Smooth muscle cell (in vitro differentiated cells): ENCODE results near the gene ADH4. TPM values are rescaled to one million over a fixed set of nuclear protein-coding genes. Genes with fewer than 3 reads are reported as not detected.

Source experiments
- DNase-seq: peaks from one replicate; lab custom pipeline; 2025; ENCODE audit not compliant: unreplicated experiment; lab: John Stamatoyannopoulos, UW
- H2AFZ ChIP-seq: fragments of 200-600 bp; sonication (generic); 2 replicates; pipeline ENCODE4 v1.6.0; 2016; ENCODE audit warnings: antibody characterized with exemption, low read depth, mild to moderate bottlenecking
- H3F3A ChIP-seq: fragments of 200-600 bp; sonication (generic); 2 replicates; pipeline ENCODE4 v1.6.0; 2017; ENCODE audit warnings: antibody characterized with exemption, low read depth
- H3K27ac ChIP-seq: fragments of 200-600 bp; sonication (generic); 2 replicates; pipeline ENCODE4 v1.5.1; 2016; ENCODE audit warnings: low read depth, mild to moderate bottlenecking
- H3K27me3 ChIP-seq: fragments of 200-600 bp; sonication (generic); 2 replicates; pipeline ENCODE4 v1.6.1; 2016; ENCODE audit warnings: low read depth, mild to moderate bottlenecking
- H3K36me3 ChIP-seq: fragments of 200-600 bp; sonication (generic); 2 replicates; pipeline ENCODE4 v1.5.1; 2016; ENCODE audit warnings: low read depth
- H3K4me1 ChIP-seq: fragments of 200-600 bp; sonication (generic); 2 replicates; pipeline ENCODE4 v1.5.1; 2016; ENCODE audit warnings: low read depth
- H3K4me2 ChIP-seq: fragments of 200-600 bp; sonication (generic); 2 replicates; pipeline ENCODE4 v1.6.0; 2016; ENCODE audit warnings: mild to moderate bottlenecking
- H3K4me3 ChIP-seq: fragments of 200-600 bp; sonication (generic); 2 replicates; pipeline ENCODE4 v1.5.1; 2016; ENCODE audit warnings: mild to moderate bottlenecking
- H3K79me2 ChIP-seq: fragments of 200-600 bp; sonication (generic); 2 replicates; pipeline ENCODE4 v1.6.0; 2016; ENCODE audit warnings: low read depth, mild to moderate bottlenecking
- H3K9ac ChIP-seq: fragments of 200-600 bp; sonication (generic); 2 replicates; pipeline ENCODE4 v1.6.0; 2016; ENCODE audit warnings: low read depth
- H3K9me3 ChIP-seq: fragments of 200-600 bp; sonication (generic); replicated peaks from 2 replicates; pipeline ENCODE4 v1.5.1; 2016; ENCODE audit warnings: low read depth
- H4K20me1 ChIP-seq: fragments of 200-600 bp; sonication (generic); 2 replicates; pipeline ENCODE4 v1.6.0; 2016; ENCODE audit warnings: low read depth
- WGBS: methylation state at CpG from one replicate; pipeline ENCODE4 v1.1.7; 2016; ENCODE audit warnings: low lambda C conversion rate; 5-methylcytosine and 5-hydroxymethylcytosine counted together
- polyA plus RNA-seq: library from polyadenylated mRNA; unstranded; fragments of >200 nt; fragmentation: Nextera tagmentation; extraction: Ambion mirVana; gene quantifications from 2 replicates; pipeline ENCODE4 v1.2.1, GENCODE V29; 2016
- total RNA-seq: library from RNA; depleted of rRNA; stranded (reverse); fragments of >200 nt; gene quantifications from 2 replicates; pipeline ENCODE4 v1.2.3, GENCODE V29; 2014
- TF ChIP-seq, protein P1 (sequence below): fragments of 200-600 bp; sonication (generic); IDR thresholded peaks from 2 replicates; pipeline ENCODE4 v1.5.1; 2017; ENCODE audit warnings: borderline replicate concordance, mild to moderate bottlenecking, antibody characterized with exemption; ENCODE audit not compliant: insufficient read depth, poor library complexity, severe bottlenecking

The ADH4 gene
- total and polyA plus RNA-seq, 2 experiments from 2014 or later, result not detected

DNA sequence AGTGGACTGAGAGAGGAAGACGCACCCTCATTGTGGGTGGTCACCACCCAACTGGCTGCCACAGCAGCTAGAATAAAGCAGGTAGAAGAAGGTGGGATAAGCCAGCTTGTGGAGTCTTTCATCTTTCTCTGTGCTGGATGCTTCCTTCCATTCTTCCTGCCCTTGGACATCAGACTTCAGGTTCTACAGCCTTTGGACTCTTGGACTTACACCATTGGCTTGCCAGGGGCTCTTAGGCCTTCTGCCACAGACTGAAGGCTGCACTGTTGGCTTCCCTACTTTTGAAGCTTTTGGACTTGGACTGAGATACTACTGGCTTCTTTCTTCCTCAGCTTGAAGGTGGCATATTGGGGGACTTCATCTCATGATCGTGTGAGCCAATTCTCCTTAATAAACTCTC, 41.5 kb upstream of the ADH4 start:
- Histone ChIP-seq H4K20me1 (no peaks in the 10 kb centered on the region), H3K36me3 (no peaks in the 10 kb centered on the region), H3K4me3 (no peak overlapping the region), H3K4me2 (no peak overlapping the region), H3K79me2 (no peaks in the 10 kb centered on the region), H2AFZ (no peak overlapping the region), H3K27me3 (no peaks in the 10 kb centered on the region), H3F3A (no peaks in the 10 kb centered on the region), H3K4me1 (no peaks in the 10 kb centered on the region), H3K27ac (no peak overlapping the region), H3K9me3 (peaks cover 4% of the 10 kb centered on the region), H3K9ac (no peak overlapping the region)
- TF ChIP-seq, protein P1, sequence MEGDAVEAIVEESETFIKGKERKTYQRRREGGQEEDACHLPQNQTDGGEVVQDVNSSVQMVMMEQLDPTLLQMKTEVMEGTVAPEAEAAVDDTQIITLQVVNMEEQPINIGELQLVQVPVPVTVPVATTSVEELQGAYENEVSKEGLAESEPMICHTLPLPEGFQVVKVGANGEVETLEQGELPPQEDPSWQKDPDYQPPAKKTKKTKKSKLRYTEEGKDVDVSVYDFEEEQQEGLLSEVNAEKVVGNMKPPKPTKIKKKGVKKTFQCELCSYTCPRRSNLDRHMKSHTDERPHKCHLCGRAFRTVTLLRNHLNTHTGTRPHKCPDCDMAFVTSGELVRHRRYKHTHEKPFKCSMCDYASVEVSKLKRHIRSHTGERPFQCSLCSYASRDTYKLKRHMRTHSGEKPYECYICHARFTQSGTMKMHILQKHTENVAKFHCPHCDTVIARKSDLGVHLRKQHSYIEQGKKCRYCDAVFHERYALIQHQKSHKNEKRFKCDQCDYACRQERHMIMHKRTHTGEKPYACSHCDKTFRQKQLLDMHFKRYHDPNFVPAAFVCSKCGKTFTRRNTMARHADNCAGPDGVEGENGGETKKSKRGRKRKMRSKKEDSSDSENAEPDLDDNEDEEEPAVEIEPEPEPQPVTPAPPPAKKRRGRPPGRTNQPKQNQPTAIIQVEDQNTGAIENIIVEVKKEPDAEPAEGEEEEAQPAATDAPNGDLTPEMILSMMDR, result no peak
- no peak for DNase-seq
- 94% methylated on average over 2 of the region's 2 CpGs for WGBS

DNA sequence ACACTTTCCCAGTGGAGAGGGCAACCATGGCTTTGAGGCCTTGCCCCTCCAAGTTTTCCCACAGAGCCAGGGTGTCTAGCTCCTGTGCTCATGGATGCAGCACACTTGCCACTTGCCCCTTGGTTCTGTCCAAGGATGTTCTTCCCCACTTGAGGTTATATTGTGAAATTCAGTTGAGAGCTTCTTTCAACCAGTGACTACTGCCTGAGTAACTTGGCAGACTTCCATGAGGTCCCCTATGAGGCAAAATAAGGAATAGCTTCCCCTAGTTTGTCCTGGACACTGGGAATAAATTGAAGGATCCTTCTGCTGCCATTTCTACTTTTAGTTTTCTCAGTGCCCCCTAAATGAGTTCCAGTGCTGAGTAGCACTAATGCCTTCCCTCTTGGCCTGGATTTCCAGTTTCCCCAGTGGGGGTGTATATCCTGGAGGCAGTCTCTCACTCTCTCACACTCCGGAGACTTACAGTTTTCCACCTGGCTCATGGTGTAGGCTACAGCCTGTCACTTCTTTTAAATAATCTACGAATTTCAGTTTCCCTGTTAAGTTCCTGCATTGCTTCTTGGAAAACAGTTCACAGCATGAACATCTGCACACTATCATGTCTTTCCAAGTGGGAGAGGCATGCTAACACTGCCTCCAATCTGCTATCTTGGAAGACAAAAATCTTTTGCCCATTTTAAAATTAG, 36.4 kb upstream of the ADH4 start:
- Histone ChIP-seq H3K4me3 (no peak overlapping the region), H4K20me1 (no peaks in the 10 kb centered on the region), H3K27ac (no peak overlapping the region), H3K9ac (no peak overlapping the region), H3K4me1 (no peaks in the 10 kb centered on the region), H3K36me3 (no peaks in the 10 kb centered on the region), H2AFZ (no peak overlapping the region), H3K9me3 (peaks cover 4% of the 10 kb centered on the region), H3K4me2 (no peak overlapping the region), H3F3A (no peaks in the 10 kb centered on the region), H3K27me3 (no peaks in the 10 kb centered on the region), H3K79me2 (no peaks in the 10 kb centered on the region)
- 87% methylated on average over 2 of the region's 2 CpGs for WGBS
- no peak for DNase-seq
- TF ChIP-seq, protein P1, result no peak

DNA sequence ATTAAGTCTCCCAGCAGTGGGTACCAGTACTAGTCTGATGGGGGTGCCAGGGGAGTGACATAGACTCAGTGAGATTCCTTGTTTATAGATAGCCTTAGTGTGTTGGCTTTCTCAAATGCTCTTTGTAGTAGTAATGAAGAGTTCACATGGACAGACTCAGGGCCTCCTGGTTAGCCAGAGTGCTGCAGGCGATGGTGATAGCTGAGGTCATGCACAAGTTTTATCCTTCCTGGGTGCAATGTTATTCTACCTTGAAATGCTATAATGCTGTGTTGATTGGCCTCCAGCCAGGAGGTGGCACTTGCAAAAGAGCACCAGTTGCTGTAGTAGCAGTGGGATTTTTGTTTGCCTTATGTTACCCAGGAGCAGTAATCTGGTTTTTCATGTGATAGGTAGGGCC, 35.5 kb upstream of the ADH4 start:
- Histone ChIP-seq H3K36me3 (no peaks in the 10 kb centered on the region), H3F3A (no peaks in the 10 kb centered on the region), H3K27ac (no peak overlapping the region), H3K4me1 (no peaks in the 10 kb centered on the region), H3K9ac (no peak overlapping the region), H3K79me2 (no peaks in the 10 kb centered on the region), H4K20me1 (no peaks in the 10 kb centered on the region), H3K9me3 (no peaks in the 10 kb centered on the region), H2AFZ (no peak overlapping the region), H3K4me2 (no peak overlapping the region), H3K27me3 (no peaks in the 10 kb centered on the region), H3K4me3 (no peak overlapping the region)
- DNase-seq, result no peak
- TF ChIP-seq, protein P1, result no peak
- WGBS, result 95% methylated on average over 1 of the region's 1 CpG

DNA sequence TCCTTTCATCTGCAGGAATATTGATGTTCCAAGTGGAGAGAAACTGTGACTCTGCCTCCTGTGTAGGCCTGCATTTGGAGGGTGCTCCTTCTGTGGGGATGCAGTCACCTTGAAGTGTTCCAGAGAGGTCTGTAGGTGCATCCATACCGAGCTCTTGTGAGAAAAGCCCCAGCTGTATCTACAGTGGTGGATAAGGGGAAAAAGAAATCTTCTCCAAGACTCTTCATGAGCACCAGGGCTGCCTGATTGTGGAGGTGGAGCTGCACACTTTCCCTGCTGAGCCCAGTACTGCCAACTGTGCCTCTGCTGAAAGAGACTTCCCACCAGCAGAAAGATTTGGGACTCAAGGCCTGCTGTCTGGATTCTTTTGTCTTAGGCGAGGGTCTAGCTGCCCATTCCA, 35.1 kb upstream of the ADH4 start:
- H3K4me3 ChIP-seq, result no peak overlapping the region
- no peaks in the 10 kb centered on the region for H3K79me2 ChIP-seq
- TF ChIP-seq, protein P1, result no peak
- no peak overlapping the region for H3K9ac ChIP-seq
- H3K27me3 ChIP-seq, result no peaks in the 10 kb centered on the region
- no peak for DNase-seq
- no peaks in the 10 kb centered on the region for H3K4me1 ChIP-seq
- 79% methylated on average over 2 of the region's 2 CpGs for WGBS
- H4K20me1 ChIP-seq, result no peaks in the 10 kb centered on the region
- H2AFZ ChIP-seq, result no peak overlapping the region
- no peaks in the 10 kb centered on the region for H3K9me3 ChIP-seq
- no peaks in the 10 kb centered on the region for H3K36me3 ChIP-seq
- H3F3A ChIP-seq, result no peaks in the 10 kb centered on the region
- H3K4me2 ChIP-seq, result no peak overlapping the region
- no peak overlapping the region for H3K27ac ChIP-seq
